GM12891 (cell line): Measurements from ENCODE around the gene HIRA.

Source experiments
- PAX5 ChIP-seq: IDR thresholded peaks from 2 replicates; pipeline ENCODE4 v1.6.1; 2011; ENCODE audit warnings: low read length, moderate library complexity, mild to moderate bottlenecking; ENCODE audit not compliant: insufficient read depth, severe bottlenecking
- POLR2A ChIP-seq: IDR thresholded peaks from 2 replicates; pipeline ENCODE4 v1.6.1; 2011; ENCODE audit warnings: low read depth, low read length, control low read depth
- POLR2AphosphoS5 ChIP-seq: IDR thresholded peaks from 2 replicates; pipeline ENCODE4 v1.6.1; 2011; ENCODE audit warnings: low read depth, low read length, control low read depth
- POU2F2 ChIP-seq: IDR thresholded peaks from 2 replicates; pipeline ENCODE4 v1.6.1; 2011; ENCODE audit warnings: low read depth, mild to moderate bottlenecking, control low read depth, low read length, moderate library complexity
- SPI1 ChIP-seq: IDR thresholded peaks from 2 replicates; pipeline ENCODE4 v1.6.1; 2011; ENCODE audit warnings: low read depth, low read length, control low read depth
- TAF1 ChIP-seq: IDR thresholded peaks from 2 replicates; pipeline ENCODE4 v1.6.1; 2011; ENCODE audit warnings: low read depth, low read length, control low read depth

GRCh38 chr22:19457828-19458428, 26.4 kb upstream of the HIRA start:
- no peak for TF ChIP-seq POLR2A
- TF ChIP-seq PAX5: no peak
- TF ChIP-seq POLR2AphosphoS5: no peak
- no peak for TF ChIP-seq TAF1
- TF ChIP-seq SPI1: no peak
- TF ChIP-seq POU2F2: no peak
